SK-N-MC (cell line): Measurements from ENCODE around the gene RPL3.
"Not testable (repeated sequence)": the region's sequence is repeated elsewhere in the genome, so short reads cannot be mapped to it uniquely, and the experiment has no call there.

Source experiments
- EZH2 ChIP-seq: fragments of 200-600 bp; sonication (generic); IDR thresholded peaks from one replicate; pipeline ENCODE4 v1.6.1; 2017; ENCODE audit warnings: antibody characterized with exemption
- POLR2AphosphoS5 ChIP-seq: IDR thresholded peaks from 2 replicates; pipeline ENCODE4 v1.6.1; 2012; ENCODE audit warnings: mild to moderate bottlenecking, low read depth, low read length, borderline replicate concordance

GRCh38 chr22:39355805-39356204 lies 36.4 kb upstream of the RPL3 start:
- not testable (repeated sequence) for TF ChIP-seq POLR2AphosphoS5, EZH2
